ENCODE measurements around the gene RACGAP1.

Gene RACGAP1

GRCh38 chr12:49941556-49942511, 83.5 kb downstream of the RACGAP1 start:
- DNase-seq (ENCODE audit: low spot score) = no peak

GRCh38 chr12:49939707-49940106, 85.6 kb downstream of the RACGAP1 start:
- no peak for DNase-seq (ENCODE audit: low spot score)

- no peak for DNase-seq (ENCODE audit: low spot score)
These were observed 86.0 kb downstream of the RACGAP1 start for GRCh38 chr12:49939307-49939706.

All from hematopoietic multipotent progenitor cell treated with erythropoietin and hydrocortisone succinate and interleukin-3 and kit ligand, for 17 days (in vitro differentiated cells).